Measurements from ENCODE around the gene FAM162A. TPM values are rescaled to one million over a fixed set of nuclear protein-coding genes. Genes with fewer than 3 reads are reported as not detected.

FAM162A gene
- polyA plus RNA-seq (2013, experiment 1 of 2) = 26.8 TPM
- 27.1 TPM for polyA plus RNA-seq (2013, experiment 2 of 2)

GRCh38 chr3:122383771-122384697 lies at the start of gene FAM162A:
FAM162A (plus strand) TSS chr3:122384182; CDS start chr3:122384266, 84 bp downstream.
- Histone ChIP-seq H3K4me1 (ENCODE audit: control insufficient read depth, insufficient read depth, low read length, poor library complexity, severe bottlenecking) (peaks cover 6% of the 10 kb centered on the region), H3K36me3 (ENCODE audit: control insufficient read depth, insufficient read depth, low read length) (peaks cover 10% of the 10 kb centered on the region), H3K27ac (ENCODE audit: low read depth, low read length, severe bottlenecking) (peak within 1 kb of the TSS; percentile 72), H3K4me3 (ENCODE audit: extremely low read depth, insufficient read depth, low read length, poor library complexity, severe bottlenecking) (peak within 1 kb of the TSS; percentile 74), H3K9me3 (ENCODE audit: control insufficient read depth, low read length) (no peaks in the 10 kb centered on the region)
- 2 to 4% methylated on average over 19 to 29 of the region's 52 CpGs for WGBS, 2 experiments (ENCODE audit: insufficient coverage in 2 of 2)

GRCh38 chr3:122342803-122343202 lies 41.2 kb upstream of the FAM162A start:
- Histone ChIP-seq H3K9me3 (ENCODE audit: control insufficient read depth, low read length) (no peaks in the 10 kb centered on the region), H3K4me3 (ENCODE audit: extremely low read depth, insufficient read depth, low read length, poor library complexity, severe bottlenecking) (no peak overlapping the region), H3K27ac (ENCODE audit: low read depth, low read length, severe bottlenecking) (no peak overlapping the region), H3K36me3 (ENCODE audit: control insufficient read depth, insufficient read depth, low read length) (no peaks in the 10 kb centered on the region), H3K4me1 (ENCODE audit: control insufficient read depth, insufficient read depth, low read length, poor library complexity, severe bottlenecking) (no peaks in the 10 kb centered on the region)
- no CpG with 5 or more reads among the region's 1 CpG for WGBS, 2 experiments (ENCODE audit: insufficient coverage in 2 of 2)

- no peak overlapping the region for H3K27ac ChIP-seq (ENCODE audit: low read depth, low read length, severe bottlenecking)
- no peaks in the 10 kb centered on the region for H3K4me1 ChIP-seq (ENCODE audit: control insufficient read depth, insufficient read depth, low read length, poor library complexity, severe bottlenecking)
- WGBS, 2 experiments (ENCODE audit: insufficient coverage in 2 of 2) = 40% methylated on average over 1 of the region's 2 CpGs; no CpG with 5 or more reads in 1 of the 2 experiments
- H3K36me3 ChIP-seq (ENCODE audit: control insufficient read depth, insufficient read depth, low read length) = no peaks in the 10 kb centered on the region
- no peak overlapping the region for H3K4me3 ChIP-seq (ENCODE audit: extremely low read depth, insufficient read depth, low read length, poor library complexity, severe bottlenecking)
- H3K9me3 ChIP-seq (ENCODE audit: control insufficient read depth, low read length) = no peaks in the 10 kb centered on the region
These were observed 40.3 kb upstream of the FAM162A start for GRCh38 chr3:122343654-122344053.

- Histone ChIP-seq H3K27ac (ENCODE audit: low read depth, low read length, severe bottlenecking) (no peak overlapping the region), H3K9me3 (ENCODE audit: control insufficient read depth, low read length) (no peaks in the 10 kb centered on the region), H3K36me3 (ENCODE audit: control insufficient read depth, insufficient read depth, low read length) (no peaks in the 10 kb centered on the region), H3K4me3 (ENCODE audit: extremely low read depth, insufficient read depth, low read length, poor library complexity, severe bottlenecking) (no peak overlapping the region), H3K4me1 (ENCODE audit: control insufficient read depth, insufficient read depth, low read length, poor library complexity, severe bottlenecking) (no peaks in the 10 kb centered on the region)
- WGBS, 2 experiments (ENCODE audit: insufficient coverage in 2 of 2) = 78% methylated on average over 1 of the region's 1 CpG; no CpG with 5 or more reads in 1 of the 2 experiments
These were observed 34.8 kb upstream of the FAM162A start for GRCh38 chr3:122349171-122349570.

GRCh38 chr3:122350814-122351418 lies 33.1 kb upstream of the FAM162A start:
- Histone ChIP-seq H3K27ac (ENCODE audit: low read depth, low read length, severe bottlenecking) (no peak overlapping the region), H3K9me3 (ENCODE audit: control insufficient read depth, low read length) (no peaks in the 10 kb centered on the region), H3K36me3 (ENCODE audit: control insufficient read depth, insufficient read depth, low read length) (no peaks in the 10 kb centered on the region), H3K4me3 (ENCODE audit: extremely low read depth, insufficient read depth, low read length, poor library complexity, severe bottlenecking) (no peak overlapping the region), H3K4me1 (ENCODE audit: control insufficient read depth, insufficient read depth, low read length, poor library complexity, severe bottlenecking) (no peaks in the 10 kb centered on the region)
- 80 to 100% methylated on average over 1 to 2 of the region's 5 CpGs for WGBS, 2 experiments (ENCODE audit: insufficient coverage in 2 of 2)

- no peaks in the 10 kb centered on the region for H3K9me3 ChIP-seq (ENCODE audit: control insufficient read depth, low read length)
- WGBS, 2 experiments (ENCODE audit: insufficient coverage in 2 of 2) = no CpG with 5 or more reads among the region's 4 CpGs
- H3K27ac ChIP-seq (ENCODE audit: low read depth, low read length, severe bottlenecking) = no peak overlapping the region
- no peaks in the 10 kb centered on the region for H3K4me1 ChIP-seq (ENCODE audit: control insufficient read depth, insufficient read depth, low read length, poor library complexity, severe bottlenecking)
- H3K36me3 ChIP-seq (ENCODE audit: control insufficient read depth, insufficient read depth, low read length) = no peaks in the 10 kb centered on the region
- no peak overlapping the region for H3K4me3 ChIP-seq (ENCODE audit: extremely low read depth, insufficient read depth, low read length, poor library complexity, severe bottlenecking)
These were observed 32.4 kb upstream of the FAM162A start for GRCh38 chr3:122351612-122352011.

- Histone ChIP-seq H3K4me1 (ENCODE audit: control insufficient read depth, insufficient read depth, low read length, poor library complexity, severe bottlenecking) (no peaks in the 10 kb centered on the region), H3K9me3 (ENCODE audit: control insufficient read depth, low read length) (no peaks in the 10 kb centered on the region), H3K27ac (ENCODE audit: low read depth, low read length, severe bottlenecking) (no peak overlapping the region), H3K4me3 (ENCODE audit: extremely low read depth, insufficient read depth, low read length, poor library complexity, severe bottlenecking) (no peak overlapping the region), H3K36me3 (ENCODE audit: control insufficient read depth, insufficient read depth, low read length) (peaks cover 3% of the 10 kb centered on the region)
- WGBS, 2 experiments (ENCODE audit: insufficient coverage in 2 of 2) = 93 to 100% methylated on average over 2 of the region's 2 CpGs
These were observed 30.8 kb upstream of the FAM162A start for GRCh38 chr3:122353215-122353614.

GRCh38 chr3:122353893-122354401 lies 30.0 kb upstream of the FAM162A start:
- Histone ChIP-seq H3K9me3 (ENCODE audit: control insufficient read depth, low read length) (no peaks in the 10 kb centered on the region), H3K36me3 (ENCODE audit: control insufficient read depth, insufficient read depth, low read length) (peaks cover 8% of the 10 kb centered on the region), H3K4me1 (ENCODE audit: control insufficient read depth, insufficient read depth, low read length, poor library complexity, severe bottlenecking) (no peaks in the 10 kb centered on the region), H3K27ac (ENCODE audit: low read depth, low read length, severe bottlenecking) (no peak overlapping the region), H3K4me3 (ENCODE audit: extremely low read depth, insufficient read depth, low read length, poor library complexity, severe bottlenecking) (no peak overlapping the region)
- 91 to 100% methylated on average over 1 of the region's 1 CpG for WGBS, 2 experiments (ENCODE audit: insufficient coverage in 2 of 2)

GRCh38 chr3:122355612-122356011 lies 28.4 kb upstream of the FAM162A start:
- 68 to 70% methylated on average over 4 of the region's 4 CpGs for WGBS, 2 experiments (ENCODE audit: insufficient coverage in 2 of 2)
- Histone ChIP-seq H3K4me3 (ENCODE audit: extremely low read depth, insufficient read depth, low read length, poor library complexity, severe bottlenecking) (no peak overlapping the region), H3K36me3 (ENCODE audit: control insufficient read depth, insufficient read depth, low read length) (peaks cover 12% of the 10 kb centered on the region), H3K27ac (ENCODE audit: low read depth, low read length, severe bottlenecking) (no peak overlapping the region), H3K4me1 (ENCODE audit: control insufficient read depth, insufficient read depth, low read length, poor library complexity, severe bottlenecking) (no peaks in the 10 kb centered on the region), H3K9me3 (ENCODE audit: control insufficient read depth, low read length) (no peaks in the 10 kb centered on the region)

- H3K9me3 ChIP-seq (ENCODE audit: control insufficient read depth, low read length) = no peaks in the 10 kb centered on the region
- no peak overlapping the region for H3K27ac ChIP-seq (ENCODE audit: low read depth, low read length, severe bottlenecking)
- peaks cover 20% of the 10 kb centered on the region for H3K36me3 ChIP-seq (ENCODE audit: control insufficient read depth, insufficient read depth, low read length)
- no CpG with 5 or more reads among the region's 4 CpGs for WGBS, 2 experiments (ENCODE audit: insufficient coverage in 2 of 2)
- H3K4me3 ChIP-seq (ENCODE audit: extremely low read depth, insufficient read depth, low read length, poor library complexity, severe bottlenecking) = no peak overlapping the region
- H3K4me1 ChIP-seq (ENCODE audit: control insufficient read depth, insufficient read depth, low read length, poor library complexity, severe bottlenecking) = no peaks in the 10 kb centered on the region
These were observed 27.6 kb upstream of the FAM162A start for GRCh38 chr3:122356402-122356801.

All from mesodermal cell (in vitro differentiated cells).